HG03342 (cell line): ENCODE measurements around the gene PSAPL1.

ENCODE experiments used
- ATAC-seq: cut with Tn5 transposase; IDR thresholded peaks from one replicate; pipeline ENCODE4 v1.9.1; 2021; ENCODE audit warnings: mild to moderate bottlenecking, moderate library complexity; ENCODE audit not compliant: unreplicated experiment

The PSAPL1 gene

GRCh38 chr4:7420661-7421040, 14.1 kb downstream of the PSAPL1 start:
- ATAC-seq: no peak

DNA sequence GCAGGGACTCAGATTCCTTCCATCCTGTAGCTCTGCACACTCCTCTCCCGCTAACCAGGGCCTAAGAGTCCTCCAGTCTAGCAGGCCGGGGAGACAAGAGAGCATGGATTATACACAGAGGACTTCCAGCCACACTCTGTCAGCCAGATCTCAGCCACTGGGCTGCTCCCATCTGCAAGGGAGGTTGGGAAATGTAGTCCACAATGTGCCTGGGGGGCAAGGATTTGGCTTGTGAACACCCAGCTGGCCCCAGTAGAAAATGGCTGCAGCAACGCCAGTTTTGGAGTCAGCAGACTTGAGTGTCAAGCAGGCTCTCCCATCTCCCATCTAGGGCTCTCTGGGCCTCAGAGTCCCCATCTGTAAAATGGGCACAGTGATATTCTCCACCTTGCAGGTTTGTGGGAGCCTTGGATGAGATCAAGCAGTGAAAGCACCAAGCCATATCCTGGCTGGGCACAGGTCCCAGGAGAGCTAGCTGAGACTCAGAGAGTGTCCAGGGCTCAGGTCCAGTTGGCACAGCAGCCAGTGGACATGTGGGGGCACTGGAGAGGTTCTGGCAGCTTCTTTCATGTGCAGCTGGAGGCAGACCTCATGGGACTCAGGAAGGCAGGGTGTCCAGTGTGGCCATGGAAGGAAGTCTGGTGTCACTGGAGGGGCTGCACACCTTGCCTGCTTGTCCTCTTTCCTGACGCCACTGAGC, 14.6 kb downstream of the PSAPL1 start:
- ATAC-seq: no peak

GRCh38 chr4:7418131-7418943, 16.4 kb downstream of the PSAPL1 start:
- no peak for ATAC-seq

DNA sequence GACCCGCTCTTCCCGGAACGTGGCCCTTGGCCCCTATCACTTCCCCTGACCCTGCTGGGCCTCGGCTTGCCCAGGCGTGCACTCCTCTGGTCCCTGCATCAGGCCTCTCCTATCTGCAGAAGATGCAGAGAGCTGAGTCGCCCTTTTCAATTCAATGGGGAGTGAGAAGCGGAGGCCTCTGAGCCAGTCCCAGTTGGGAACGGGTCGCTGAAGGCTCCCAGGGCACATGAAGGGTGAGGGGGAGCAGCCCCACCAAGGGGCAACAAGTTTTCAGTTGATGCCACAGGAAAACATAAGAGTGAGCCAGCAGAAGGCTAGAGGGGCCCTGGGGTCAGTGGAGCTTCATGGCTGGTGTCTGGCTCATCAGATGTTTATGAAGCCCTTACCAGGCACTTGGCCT, 17.1 kb downstream of the PSAPL1 start:
- ATAC-seq: no peak

- no peak for ATAC-seq
These were observed 17.8 kb downstream of the PSAPL1 start for GRCh38 chr4:7416745-7417432.

GRCh38 chr4:7415927-7416686, 18.6 kb downstream of the PSAPL1 start:
- ATAC-seq: no peak

DNA sequence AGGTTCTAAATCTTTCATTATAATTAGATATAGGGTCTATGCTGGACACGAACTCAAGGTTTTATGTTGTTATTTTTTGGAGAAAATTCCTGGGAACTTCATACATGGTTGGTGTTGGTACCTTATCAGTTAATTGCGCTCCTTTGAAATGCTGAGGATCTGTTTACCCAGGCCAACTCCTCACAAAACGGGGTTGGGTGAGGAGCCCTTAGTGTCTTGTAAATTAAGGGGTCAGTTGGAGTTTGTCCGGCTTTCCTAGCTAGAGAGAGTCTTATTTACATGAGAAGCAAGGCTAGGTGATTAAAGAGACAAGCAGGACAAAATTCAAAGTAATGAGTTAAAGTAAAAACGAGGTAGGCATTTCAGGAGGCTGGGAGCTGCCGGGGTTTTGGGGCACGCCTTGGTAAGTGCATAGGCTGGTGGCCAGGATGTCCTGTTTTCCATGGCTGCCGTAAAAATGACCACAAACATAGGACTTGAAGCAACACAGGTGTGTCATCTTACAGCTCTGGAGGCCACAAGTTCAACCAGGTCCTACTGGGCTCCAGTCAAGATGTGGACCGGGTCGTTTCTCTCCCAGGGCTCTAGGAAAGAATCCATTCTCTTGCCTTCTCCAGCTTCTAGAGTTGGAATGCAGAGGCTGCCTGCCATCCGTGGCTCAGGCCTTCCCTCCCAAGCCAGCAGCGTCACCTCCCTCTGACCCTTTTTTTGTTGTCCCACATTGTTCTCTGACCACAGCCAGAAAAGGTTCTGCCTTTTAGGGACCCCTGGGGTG, 19.8 kb downstream of the PSAPL1 start:
- ATAC-seq: no peak

- ATAC-seq: no peak
These were observed 20.7 kb downstream of the PSAPL1 start for GRCh38 chr4:7414046-7414445.

DNA sequence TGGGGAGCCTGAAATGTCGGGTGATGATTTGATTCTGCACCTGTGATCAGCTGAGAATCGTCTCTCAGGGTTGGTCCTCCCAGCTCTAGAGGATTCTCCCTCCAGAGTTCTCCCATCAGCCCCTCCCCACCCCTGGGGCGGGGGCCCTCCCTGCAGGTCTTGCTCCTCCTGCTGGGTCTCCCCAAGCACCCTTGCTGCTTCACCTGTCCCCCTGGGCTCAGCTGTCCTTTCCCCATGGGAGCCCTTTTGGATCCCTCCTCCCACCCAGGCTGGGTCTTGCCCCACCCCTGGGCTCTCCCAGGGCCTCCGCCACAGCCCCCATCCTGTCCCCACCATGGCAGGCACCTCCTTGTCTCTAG, 22.2 kb downstream of the PSAPL1 start:
- no peak for ATAC-seq

DNA sequence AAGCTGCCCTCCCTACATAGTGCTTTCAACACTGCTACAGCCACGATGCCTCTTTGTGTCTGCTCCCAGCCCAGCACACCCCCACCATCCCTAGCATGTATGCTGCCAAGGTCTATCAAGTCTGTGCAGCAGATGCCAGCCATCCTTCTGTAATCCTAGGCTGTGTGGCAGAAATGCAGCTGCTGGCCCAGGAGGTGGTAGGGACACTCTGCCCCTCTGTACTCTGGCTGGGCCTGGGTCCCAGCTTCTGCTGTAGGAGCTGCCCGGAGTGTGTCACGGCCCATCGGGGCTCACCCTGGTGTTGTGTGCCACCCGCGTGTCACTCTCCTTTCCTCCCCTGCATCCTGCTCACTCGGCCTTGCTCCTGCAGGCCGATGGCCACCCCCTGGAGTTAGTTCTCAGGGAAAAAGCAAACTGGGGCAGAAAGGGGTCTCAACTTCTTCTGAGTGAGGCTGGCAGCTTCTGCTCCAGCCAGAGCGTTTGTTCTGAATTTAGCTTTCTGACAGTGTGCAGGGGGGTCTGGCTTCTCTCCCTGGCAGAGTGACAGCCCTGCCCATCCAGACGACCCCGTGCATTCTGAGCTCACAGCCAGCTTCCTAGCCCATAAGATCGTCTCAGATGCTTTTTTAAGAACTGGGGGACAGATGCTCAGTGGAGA, 22.7 kb downstream of the PSAPL1 start:
- ATAC-seq: no peak

GRCh38 chr4:7411491-7411890, 23.2 kb downstream of the PSAPL1 start:
- ATAC-seq: no peak

DNA sequence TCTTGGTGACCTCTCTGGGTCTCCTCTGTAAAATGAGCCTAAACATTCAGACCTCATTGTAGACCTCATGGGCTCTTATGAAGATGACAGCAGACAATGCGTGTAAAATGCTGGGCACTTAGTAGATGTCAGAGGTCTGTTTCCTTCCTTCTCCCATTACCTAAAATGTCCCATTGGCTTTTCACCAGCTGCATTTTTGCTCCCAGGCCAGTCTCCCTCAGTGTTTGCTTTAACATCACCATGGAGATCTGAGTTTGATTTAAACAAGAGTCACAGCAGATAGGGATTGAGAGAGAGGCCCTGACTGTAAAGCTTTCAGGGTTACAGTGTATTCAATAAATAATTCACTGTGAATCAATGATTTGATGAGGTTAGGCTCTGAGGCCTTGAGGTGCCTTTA, 24.3 kb downstream of the PSAPL1 start:
- ATAC-seq: no peak

DNA sequence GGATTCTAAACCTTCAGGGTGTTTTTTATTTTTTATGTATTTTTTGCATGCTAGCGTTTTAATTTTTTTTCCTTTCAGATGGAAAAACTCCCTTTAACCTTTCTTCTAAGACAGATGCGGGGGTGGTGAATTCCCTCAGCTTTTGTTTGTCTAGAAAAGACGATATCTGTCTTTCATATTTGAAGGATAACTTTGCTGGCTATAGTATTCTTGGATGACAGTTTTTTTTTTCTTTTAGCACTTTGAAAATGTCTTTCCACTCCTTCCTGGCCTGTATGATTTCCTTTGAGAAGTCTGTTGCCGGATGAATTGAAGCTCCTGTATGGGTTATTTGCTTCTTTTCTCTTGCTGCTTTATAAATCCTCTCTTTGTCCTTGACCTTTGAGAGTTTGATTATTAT, 26.6 kb downstream of the PSAPL1 start:
- ATAC-seq: no peak

- no peak for ATAC-seq
These were observed 31.7 kb downstream of the PSAPL1 start for GRCh38 chr4:7403001-7403400.

- no peak for ATAC-seq
These were observed 32.2 kb downstream of the PSAPL1 start for GRCh38 chr4:7402526-7402925.

DNA sequence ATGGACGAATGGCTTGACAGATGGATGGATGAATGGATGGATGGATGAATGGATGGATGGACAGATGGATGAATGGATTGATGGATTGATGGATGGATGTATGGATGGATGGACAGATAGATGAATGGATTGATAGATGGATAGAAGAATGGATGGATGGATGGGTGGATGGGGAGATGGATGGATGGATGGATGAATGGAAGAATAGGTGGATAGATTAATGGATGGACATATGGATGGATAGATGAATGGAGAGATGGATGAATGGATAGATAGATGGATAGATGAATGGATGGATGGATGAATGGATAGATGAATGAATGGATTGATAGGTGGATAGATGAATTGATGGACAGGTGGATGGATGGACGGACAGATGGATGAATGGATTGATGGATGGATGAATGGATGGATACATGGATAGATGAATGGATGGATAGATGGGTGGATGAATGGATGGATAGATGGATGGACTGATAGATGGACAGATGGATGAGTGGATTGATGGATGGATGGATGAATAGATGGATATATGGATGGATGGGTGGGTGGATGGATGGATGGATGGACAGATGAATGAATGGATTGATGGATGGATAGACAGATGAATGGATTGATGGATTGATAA, 33.9 kb downstream of the PSAPL1 start:
- no peak for ATAC-seq

DNA sequence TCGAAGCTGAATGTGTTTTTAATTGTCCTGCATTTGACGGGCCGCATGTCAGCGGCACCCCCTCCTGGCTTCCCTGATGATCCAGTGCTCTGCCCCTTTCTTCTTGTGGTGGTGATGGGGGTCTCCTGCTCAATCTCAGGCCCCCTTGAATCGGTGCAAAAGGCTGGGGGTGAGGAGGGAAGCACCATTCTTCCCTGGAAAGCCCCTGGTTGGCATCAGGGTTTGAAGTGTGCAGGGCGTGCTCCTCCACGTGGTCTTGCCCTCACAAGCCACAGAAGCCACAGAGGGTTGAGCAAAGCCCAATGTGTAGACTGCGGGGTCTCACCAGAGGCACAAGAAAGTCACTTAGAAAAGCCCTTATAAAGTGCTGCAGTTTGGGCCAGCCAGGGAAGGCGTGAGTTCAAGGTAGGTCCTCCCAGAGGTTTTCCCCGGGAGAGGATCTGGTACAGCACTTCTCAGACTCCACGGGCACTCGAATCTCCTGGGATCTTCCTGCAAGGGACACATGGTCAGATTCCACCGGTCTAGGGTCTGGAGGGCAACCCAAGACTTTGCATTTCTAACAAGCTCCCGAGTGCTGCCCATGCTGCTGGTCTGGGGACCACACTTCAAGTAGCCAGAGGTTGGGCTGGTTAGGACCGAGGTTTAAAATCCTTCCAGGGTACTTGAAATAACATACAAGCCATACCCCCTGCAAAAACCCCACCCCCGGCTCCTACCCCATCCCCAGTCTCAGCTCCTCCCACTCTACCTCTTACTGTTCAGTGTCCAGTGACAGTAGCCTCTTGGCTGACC, 35.1 kb downstream of the PSAPL1 start:
- no peak for ATAC-seq

DNA sequence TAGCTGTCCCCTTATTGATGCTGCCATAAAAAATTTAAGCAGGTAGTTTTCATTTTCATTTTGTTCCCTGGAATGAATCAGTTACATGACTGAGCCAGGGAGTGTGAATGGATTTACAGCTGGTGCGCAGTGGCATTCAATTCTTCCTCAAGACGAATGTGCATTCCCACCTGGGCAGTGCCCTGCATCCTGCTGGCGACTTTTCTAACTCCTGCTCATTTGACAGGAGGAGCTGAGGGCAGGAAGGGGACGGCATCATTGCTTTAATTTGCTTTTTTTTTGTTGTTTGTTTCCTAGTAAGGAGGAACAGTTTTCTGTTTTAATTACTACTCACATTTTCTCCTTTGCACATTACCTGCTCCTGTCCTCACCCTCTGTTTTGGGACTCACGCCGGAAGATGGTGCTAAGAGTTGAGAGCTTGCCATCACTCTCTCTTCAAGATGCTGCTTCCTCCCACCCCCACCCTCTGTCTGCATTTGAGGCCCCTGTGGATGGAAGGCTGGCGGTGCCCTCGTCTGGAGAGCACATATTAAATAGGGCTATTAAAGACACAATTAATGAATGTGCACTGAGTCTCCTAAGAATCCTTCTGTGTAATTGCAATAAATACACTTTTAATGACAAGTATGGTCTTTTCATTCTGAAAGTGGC, 35.8 kb downstream of the PSAPL1 start:
- ATAC-seq: no peak
